Measurements from ENCODE around the gene FAM83G.

FAM83G gene

GRCh38 chr17:18950346-18950745, 54.2 kb downstream of the FAM83G start:
- H3K9me2 ChIP-seq (replicated peaks; ENCODE audit: control insufficient read depth, low read length), result no peaks in the 10 kb centered on the region
- H3K27me3 ChIP-seq (ENCODE audit: control insufficient read depth, low read length), result 0 out of 2 replicates have a peak, but pooled peaks cover 5% of the 10 kb centered on the region
- H3K4me2 ChIP-seq (ENCODE audit: low read length), result no peak overlapping the region
- no peak overlapping the region for H3K27ac ChIP-seq (ENCODE audit: low read depth, low read length)
- no peaks in the 10 kb centered on the region for H3F3A ChIP-seq (ENCODE audit: control insufficient read depth, insufficient read depth)
- peaks cover 14% of the 10 kb centered on the region for H3K4me1 ChIP-seq (ENCODE audit: control insufficient read depth, low read length)
- H3K9me3 ChIP-seq (ENCODE audit: control insufficient read depth, insufficient read depth, low read length), result no peaks in the 10 kb centered on the region
- H3K36me3 ChIP-seq (ENCODE audit: control insufficient read depth, low read length), result no peaks in the 10 kb centered on the region
- no peak for TF ChIP-seq EZH2phosphoT487 (IDR thresholded peaks at IDR 0.05; ENCODE audit: borderline replicate concordance, low read length)
- TF ChIP-seq CTCF (IDR thresholded peaks at IDR 0.05; ENCODE audit: low read depth, low read length, poor library complexity, severe bottlenecking), result no peak
- H3K4me3 ChIP-seq (ENCODE audit: low read length), result no peak overlapping the region
- no peaks in the 10 kb centered on the region for H4K20me1 ChIP-seq (ENCODE audit: control insufficient read depth, insufficient read depth, low read depth, low read length)
- H3K79me2 ChIP-seq (ENCODE audit: control insufficient read depth, low read length), result no peaks in the 10 kb centered on the region

- 0 out of 2 replicates have a peak, but pooled peaks cover 5% of the 10 kb centered on the region for H3K27me3 ChIP-seq (ENCODE audit: control insufficient read depth, low read length)
- no peaks in the 10 kb centered on the region for H4K20me1 ChIP-seq (ENCODE audit: control insufficient read depth, insufficient read depth, low read depth, low read length)
- no peak overlapping the region for H3K27ac ChIP-seq (ENCODE audit: low read depth, low read length)
- no peaks in the 10 kb centered on the region for H3K9me3 ChIP-seq (ENCODE audit: control insufficient read depth, insufficient read depth, low read length)
- no peaks in the 10 kb centered on the region for H3K36me3 ChIP-seq (ENCODE audit: control insufficient read depth, low read length)
- H3K4me3 ChIP-seq (ENCODE audit: low read length), result no peak overlapping the region
- TF ChIP-seq CTCF (IDR thresholded peaks at IDR 0.05; ENCODE audit: low read depth, low read length, poor library complexity, severe bottlenecking) (no peak), EZH2phosphoT487 (IDR thresholded peaks at IDR 0.05; ENCODE audit: borderline replicate concordance, low read length) (no peak)
- peaks cover 22% of the 10 kb centered on the region for H3K4me1 ChIP-seq (ENCODE audit: control insufficient read depth, low read length)
- H3K79me2 ChIP-seq (ENCODE audit: control insufficient read depth, low read length), result no peaks in the 10 kb centered on the region
- H3K4me2 ChIP-seq (ENCODE audit: low read length), result no peak overlapping the region
- H3K9me2 ChIP-seq (replicated peaks; ENCODE audit: control insufficient read depth, low read length), result no peaks in the 10 kb centered on the region
- H3F3A ChIP-seq (ENCODE audit: control insufficient read depth, insufficient read depth), result 0 out of 2 replicates have a peak, but pooled peaks cover 2% of the 10 kb centered on the region
Measured at GRCh38 chr17:18949566-18949965, 55.0 kb downstream of the FAM83G start.

GRCh38 chr17:18948476-18949006, 56.0 kb downstream of the FAM83G start:
- peaks cover 28% of the 10 kb centered on the region for H3K4me1 ChIP-seq (ENCODE audit: control insufficient read depth, low read length)
- no peak for TF ChIP-seq EZH2phosphoT487 (IDR thresholded peaks at IDR 0.05; ENCODE audit: borderline replicate concordance, low read length)
- TF ChIP-seq CTCF (IDR thresholded peaks at IDR 0.05; ENCODE audit: low read depth, low read length, poor library complexity, severe bottlenecking), result no peak
- H3K79me2 ChIP-seq (ENCODE audit: control insufficient read depth, low read length), result no peaks in the 10 kb centered on the region

More at GRCh38 chr17:18948476-18949006, 56.0 kb downstream of the FAM83G start:
- Histone ChIP-seq H3K27ac (ENCODE audit: low read depth, low read length) (no peak overlapping the region), H4K20me1 (ENCODE audit: control insufficient read depth, insufficient read depth, low read depth, low read length) (no peaks in the 10 kb centered on the region), H3K9me3 (ENCODE audit: control insufficient read depth, insufficient read depth, low read length) (no peaks in the 10 kb centered on the region), H3F3A (ENCODE audit: control insufficient read depth, insufficient read depth) (0 out of 2 replicates have a peak, but pooled peaks cover 2% of the 10 kb centered on the region), H3K9me2 (replicated peaks; ENCODE audit: control insufficient read depth, low read length) (no peaks in the 10 kb centered on the region), H3K36me3 (ENCODE audit: control insufficient read depth, low read length) (no peaks in the 10 kb centered on the region), H3K4me3 (ENCODE audit: low read length) (no peak overlapping the region), H3K27me3 (ENCODE audit: control insufficient read depth, low read length) (0 out of 2 replicates have a peak, but pooled peaks cover 5% of the 10 kb centered on the region), H3K4me2 (ENCODE audit: low read length) (no peak overlapping the region)

Data from DOHH2 (cell line).